Measurements from ENCODE around the gene NPPB. TPM values are rescaled to one million over a fixed set of nuclear protein-coding genes. Genes with fewer than 3 reads are reported as not detected.
"Not testable (repeated sequence)": the region's sequence is repeated elsewhere in the genome, so short reads cannot be mapped to it uniquely, and the experiment has no call there.

NPPB gene
- total RNA-seq, 2 donors from 2014 or later = not detected

DNA sequence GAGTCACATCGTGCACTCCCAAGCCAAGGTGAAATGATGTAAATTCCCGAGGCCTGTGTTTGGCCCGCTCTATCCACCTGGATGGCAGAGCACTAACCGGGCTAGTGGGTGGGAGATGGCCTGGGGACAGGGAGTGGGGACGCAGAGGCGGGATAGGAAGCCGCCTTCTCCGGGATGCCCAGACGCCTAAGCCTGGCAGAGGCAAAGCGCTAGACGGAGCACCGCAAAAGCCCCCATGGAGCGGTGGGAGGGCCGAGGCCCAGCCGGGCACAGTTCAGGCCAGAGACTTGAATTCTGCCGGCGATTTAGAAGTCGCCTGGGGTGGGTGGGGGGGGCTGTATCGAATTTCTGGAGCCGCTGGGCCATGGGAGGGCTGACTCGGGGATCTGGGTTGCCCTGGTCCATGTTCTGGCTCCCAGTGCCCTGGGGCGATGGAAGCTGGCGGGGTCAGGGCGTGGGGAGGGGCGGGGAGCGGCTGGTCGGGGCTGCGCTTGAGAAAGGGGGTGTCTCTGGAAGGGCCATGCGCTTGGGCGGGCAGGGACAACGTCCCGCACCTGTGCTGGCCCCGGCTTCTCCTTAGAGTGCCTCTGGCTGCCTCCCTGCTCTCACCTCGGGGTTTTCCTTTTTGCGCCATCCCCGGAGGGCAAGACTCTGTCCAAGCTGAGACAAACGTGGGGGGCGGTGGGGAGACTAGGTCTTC, 39.5 kb upstream of the NPPB start:
- Histone ChIP-seq H3K27me3 (replicated peaks; ENCODE audit: insufficient read depth) (peaks cover 3% of the 10 kb centered on the region), H3K4me1 (replicated peaks) (no peaks in the 10 kb centered on the region), H3K9me3 (no peaks in the 10 kb centered on the region), H3K36me3 (no peaks in the 10 kb centered on the region), H3K27ac (no peak overlapping the region), H3K4me3 (no peak overlapping the region)
- TF ChIP-seq POLR2AphosphoS5 (IDR thresholded peaks at IDR 0.05) = no peak
- WGBS = 22% methylated on average over 32 of the region's 38 CpGs
- DNase-seq (ENCODE audit: low spot score) = no peak
- intact Hi-C loops (cut with DNase I) = no loop called here

- not testable (repeated sequence) for H3K27ac ChIP-seq; DNase-seq (ENCODE audit: low spot score); H3K4me1 ChIP-seq (replicated peaks); H3K9me3 ChIP-seq; H3K27me3 ChIP-seq (replicated peaks; ENCODE audit: insufficient read depth); H3K36me3 ChIP-seq; H3K4me3 ChIP-seq
- intact Hi-C loops (cut with DNase I) = loop anchor here (2.0 kb wide), 1 partner anchor 56 kb away; no protein-coding TSS in a partner anchor
- 67% methylated on average over 1 of the region's 1 CpG for WGBS
Measured at GRCh38 chr1:11894501-11894900, 35.8 kb upstream of the NPPB start.

DNA sequence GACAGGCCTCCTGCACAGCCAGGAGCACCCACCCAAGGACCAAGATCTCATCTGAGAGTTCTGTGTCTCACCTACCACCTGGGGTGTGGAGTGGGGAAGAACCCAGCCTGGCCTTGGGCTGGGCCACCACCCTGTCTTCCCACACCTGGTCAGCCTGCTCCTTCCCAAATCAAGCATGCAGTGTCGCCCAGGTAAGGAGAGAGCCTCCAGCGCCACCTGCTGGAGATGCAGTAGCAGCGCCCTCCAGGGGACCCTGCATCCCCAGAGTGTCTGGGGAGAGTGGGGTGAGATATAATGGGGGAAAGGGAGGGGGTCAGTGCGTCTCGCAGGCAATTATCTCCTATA, 35.1 kb upstream of the NPPB start:
- Histone ChIP-seq H3K27ac (no peak overlapping the region), H3K4me3 (no peak overlapping the region), H3K9me3 (no peaks in the 10 kb centered on the region), H3K4me1 (replicated peaks) (no peaks in the 10 kb centered on the region), H3K27me3 (replicated peaks; ENCODE audit: insufficient read depth) (peaks cover 2% of the 10 kb centered on the region), H3K36me3 (no peaks in the 10 kb centered on the region)
- peak; percentile 37 for DNase-seq (ENCODE audit: low spot score)
- intact Hi-C loops (cut with DNase I) = loop anchor here (2.0 kb wide), 1 partner anchor 55 kb away; no protein-coding TSS in a partner anchor
- WGBS = 2% methylated on average over 5 of the region's 5 CpGs
- peak; percentile 14 for TF ChIP-seq POLR2AphosphoS5 (IDR thresholded peaks at IDR 0.05)
- no peak for TF ChIP-seq POLR2A (IDR thresholded peaks at IDR 0.05)
- peak; percentile 71 to 85 (median 76) for TF ChIP-seq CTCF (IDR thresholded peaks at IDR 0.05)

GRCh38 chr1:11891433-11892186, 32.9 kb upstream of the NPPB start:
- H3K9me3 ChIP-seq = no peaks in the 10 kb centered on the region
- H3K4me3 ChIP-seq = no peak overlapping the region
- H3K4me1 ChIP-seq (replicated peaks) = no peaks in the 10 kb centered on the region
- 74% methylated on average over 6 of the region's 6 CpGs for whole genome bisulfite sequencing
- H3K27ac ChIP-seq = no peak overlapping the region
- intact Hi-C loops (cut with DNase I) = no loop called here
- H3K36me3 ChIP-seq = no peaks in the 10 kb centered on the region
- no peak for TF ChIP-seq CTCF (IDR thresholded peaks at IDR 0.05)
- no peak for TF ChIP-seq POLR2AphosphoS5 (IDR thresholded peaks at IDR 0.05)
- TF ChIP-seq POLR2A (IDR thresholded peaks at IDR 0.05) = no peak
- no peak for DNase-seq (ENCODE audit: low spot score)
- H3K27me3 ChIP-seq (replicated peaks; ENCODE audit: insufficient read depth) = no peaks in the 10 kb centered on the region

GRCh38 chr1:11888877-11889208, 30.1 kb upstream of the NPPB start:
- intact Hi-C loops (cut with DNase I) = no loop called here
- Histone ChIP-seq H3K36me3 (no peaks in the 10 kb centered on the region), H3K4me3 (no peak overlapping the region), H3K27ac (no peak overlapping the region), H3K27me3 (replicated peaks; ENCODE audit: insufficient read depth) (no peaks in the 10 kb centered on the region), H3K9me3 (no peaks in the 10 kb centered on the region), H3K4me1 (replicated peaks) (no peaks in the 10 kb centered on the region)
- DNase-seq (ENCODE audit: low spot score) = no peak
- 17% methylated on average over 3 of the region's 3 CpGs for WGBS
- no peak for TF ChIP-seq POLR2AphosphoS5 (IDR thresholded peaks at IDR 0.05)
- TF ChIP-seq CTCF (IDR thresholded peaks at IDR 0.05) = no peak
- TF ChIP-seq POLR2A (IDR thresholded peaks at IDR 0.05) = no peak

Data from prostate gland (tissue), 2 donors.